ENCODE data around the gene SLC9A3. TPM values are rescaled to one million over a fixed set of nuclear protein-coding genes. Genes with fewer than 3 reads are reported as not detected.

SLC9A3 gene
- polyA plus RNA-seq, 1 of the 3 experiments (the other 2 are of a cell fraction): 1.9 TPM

- H3K9ac ChIP-seq: no peak overlapping the region
- 41% methylated on average over 14 of the region's 33 CpGs for WGBS (ENCODE audit: low lambda C conversion rate)
- no peaks in the 10 kb centered on the region for H3K9me2 ChIP-seq
- no peak overlapping the region for H3K27ac ChIP-seq (ENCODE audit: low read depth in 2 of 2, low read length in 1 of 2)
- H3F3A ChIP-seq (replicated peaks; ENCODE audit: insufficient read depth): no peaks in the 10 kb centered on the region
- no peaks in the 10 kb centered on the region for H3K79me2 ChIP-seq (ENCODE audit: insufficient read depth)
- no peaks in the 10 kb centered on the region; a peak in 1 of 4 replicates for H3K4me1 ChIP-seq (ENCODE audit: control insufficient read depth in 1 of 2, insufficient read depth in 2 of 2, low read depth in 1 of 2, low read length in 1 of 2)
- ChIA-PET CTCF (interaction anchor here (1.1 kb wide), 1 partner anchor 10 kb away, joined by 3 read pairs; no protein-coding TSS in a partner anchor), POLR2A (interaction anchor here (0.6 kb wide), 1 partner anchor 63 kb away, joined by 3 read pairs; no protein-coding TSS in a partner anchor)
- peak; percentile 62 for DNase-seq
- H3K4me3 ChIP-seq (ENCODE audit: low read depth in 2 of 2, low read length in 1 of 2): no peak overlapping the region
- TF ChIP-seq TAF1 (IDR thresholded peaks at IDR 0.05; ENCODE audit: borderline replicate concordance, low read depth, low read length) (no peak), EP300 (IDR thresholded peaks at IDR 0.05; ENCODE audit: borderline replicate concordance in 1 of 2, low read depth in 1 of 2, low read length in 1 of 2) (no peak), TEAD4 (IDR thresholded peaks at IDR 0.05; ENCODE audit: borderline replicate concordance, insufficient read depth) (no peak)
- no peaks in the 10 kb centered on the region for H3K9me3 ChIP-seq
- no peak overlapping the region for H2AFZ ChIP-seq (ENCODE audit: low read depth)
- peaks cover 9% of the 10 kb centered on the region; the same call in 1 of the 2 replicates for H3K27me3 ChIP-seq (ENCODE audit: insufficient read depth)
- no peak overlapping the region for H3K4me2 ChIP-seq
- no peaks in the 10 kb centered on the region for H3K36me3 ChIP-seq (replicated peaks in 1 of 2; ENCODE audit: control insufficient read depth in 1 of 2, insufficient read depth in 2 of 2, low read length in 1 of 2)
- H4K20me1 ChIP-seq (ENCODE audit: insufficient read depth): no peaks in the 10 kb centered on the region
Measured at GRCh38 chr5:504326-505154, 19.7 kb downstream of the SLC9A3 start.

- H3K9me2 ChIP-seq: no peaks in the 10 kb centered on the region
Measured at GRCh38 chr5:502325-503079, 21.7 kb downstream of the SLC9A3 start.

More at GRCh38 chr5:502325-503079, 21.7 kb downstream of the SLC9A3 start:
- Histone ChIP-seq H3K4me2 (no peak overlapping the region), H3K9ac (no peak overlapping the region), H3K27ac (ENCODE audit: low read depth in 2 of 2, low read length in 1 of 2) (no peak overlapping the region), H3K4me1 (ENCODE audit: control insufficient read depth in 1 of 2, insufficient read depth in 2 of 2, low read depth in 1 of 2, low read length in 1 of 2) (no peaks in the 10 kb centered on the region; a peak in 1 of 4 replicates), H3K4me3 (ENCODE audit: low read depth in 2 of 2, low read length in 1 of 2) (no peak overlapping the region), H4K20me1 (ENCODE audit: insufficient read depth) (no peaks in the 10 kb centered on the region), H3K9me3 (no peaks in the 10 kb centered on the region), H3F3A (replicated peaks; ENCODE audit: insufficient read depth) (no peaks in the 10 kb centered on the region), H3K27me3 (ENCODE audit: insufficient read depth) (peaks cover 16% of the 10 kb centered on the region; the same call in 1 of the 2 replicates), H3K36me3 (replicated peaks in 1 of 2; ENCODE audit: control insufficient read depth in 1 of 2, insufficient read depth in 2 of 2, low read length in 1 of 2) (no peaks in the 10 kb centered on the region), H3K79me2 (ENCODE audit: insufficient read depth) (no peaks in the 10 kb centered on the region), H2AFZ (ENCODE audit: low read depth) (no peak overlapping the region)
- ChIA-PET POLR2A (no interaction called here), CTCF (no interaction called here)
- no peak for TF ChIP-seq REST (IDR thresholded peaks at IDR 0.05; ENCODE audit: low read depth, low read length)
- no peak for TF ChIP-seq TAF1 (IDR thresholded peaks at IDR 0.05; ENCODE audit: borderline replicate concordance, low read depth, low read length)
- no peak for TF ChIP-seq GABPA (IDR thresholded peaks at IDR 0.05; ENCODE audit: low read depth)
- TF ChIP-seq POLR2AphosphoS5 (IDR thresholded peaks at IDR 0.05; ENCODE audit: low read depth, low read length): no peak
- no peak for DNase-seq
- WGBS (ENCODE audit: low lambda C conversion rate): 75% methylated on average over 31 of the region's 36 CpGs
